ENCODE data around the gene FKBP1A. TPM values are rescaled to one million over a fixed set of nuclear protein-coding genes. Genes with fewer than 3 reads are reported as not detected.

The FKBP1A gene
- total and polyA plus RNA-seq, 4 donors: 145 to 465 (median 277) TPM

- Histone ChIP-seq H3K27ac (ENCODE audit: low read depth in 1 of 2, low read length in 1 of 2) (peak overlapping the region in 1 of 2 donors; percentile 23), H3K36me3 (ENCODE audit: control insufficient read depth in 4 of 4, insufficient read depth in 4 of 4, low read length in 4 of 4) (no peaks in the 10 kb centered on the region), H3K4me3 (no peak overlapping the region), H3K4me1 (ENCODE audit: control insufficient read depth in 5 of 5, insufficient read depth in 5 of 5, low read length in 5 of 5) (peaks cover 0 to 14% (median 4%) of the 10 kb centered on the region in 5 donors), H3K9ac (ENCODE audit: insufficient read depth in 1 of 2, low read length in 2 of 2) (no peak overlapping the region), H3K27me3 (ENCODE audit: control insufficient read depth in 3 of 3, insufficient read depth in 3 of 3, low read length in 2 of 3) (peaks cover 0 to 16% (median 12%) of the 10 kb centered on the region in 3 donors), H3K9me3 (ENCODE audit: control insufficient read depth in 4 of 4, insufficient read depth in 3 of 4, low read length in 3 of 4) (no peaks in the 10 kb centered on the region)
- no peak for ATAC-seq (ENCODE audit: insufficient read depth, low FRiP score)
- DNase-seq: no peak
- WGBS, 2 donors: 51 to 69% methylated on average over 4 of the region's 4 CpGs
- TF ChIP-seq CTCF (IDR thresholded peaks at IDR 0.05; ENCODE audit: control extremely low read depth, extremely low read depth): no peak
Measured at GRCh38 chr20:1396702-1397101, 3.8 kb upstream of the FKBP1A start.

GRCh38 chr20:1396264-1396663 is 3.4 kb upstream of the FKBP1A start:
- TF ChIP-seq CTCF (IDR thresholded peaks at IDR 0.05; ENCODE audit: control extremely low read depth, extremely low read depth): no peak
- H3K27me3 ChIP-seq (ENCODE audit: control insufficient read depth in 3 of 3, insufficient read depth in 3 of 3, low read length in 2 of 3): peaks cover 0 to 16% (median 12%) of the 10 kb centered on the region in 3 donors
- H3K4me3 ChIP-seq: no peak overlapping the region
- no peak overlapping the region for H3K9ac ChIP-seq (ENCODE audit: insufficient read depth in 1 of 2, low read length in 2 of 2)
- H3K9me3 ChIP-seq (ENCODE audit: control insufficient read depth in 4 of 4, insufficient read depth in 3 of 4, low read length in 3 of 4): no peaks in the 10 kb centered on the region
- DNase-seq (no peak), ATAC-seq (ENCODE audit: insufficient read depth, low FRiP score) (no peak)
- H3K36me3 ChIP-seq (ENCODE audit: control insufficient read depth in 4 of 4, insufficient read depth in 4 of 4, low read length in 4 of 4): no peaks in the 10 kb centered on the region
- H3K27ac ChIP-seq (ENCODE audit: low read depth in 1 of 2, low read length in 1 of 2): no peak overlapping the region
- 55 to 57% methylated on average over 1 of the region's 1 CpG for WGBS, 2 donors
- H3K4me1 ChIP-seq (ENCODE audit: control insufficient read depth in 5 of 5, insufficient read depth in 5 of 5, low read length in 5 of 5): peaks cover 0 to 18% (median 6%) of the 10 kb centered on the region in 5 donors

- Histone ChIP-seq H3K4me1 (ENCODE audit: control insufficient read depth in 5 of 5, insufficient read depth in 5 of 5, low read length in 5 of 5) (peaks cover 4 to 32% (median 14%) of the 10 kb centered on the region in 5 donors), H3K36me3 (ENCODE audit: control insufficient read depth in 4 of 4, insufficient read depth in 4 of 4, low read length in 4 of 4) (peaks cover 0 to 4% (median 2%) of the 10 kb centered on the region in 4 donors), H3K9me3 (ENCODE audit: control insufficient read depth in 4 of 4, insufficient read depth in 3 of 4, low read length in 3 of 4) (no peaks in the 10 kb centered on the region), H3K27ac (ENCODE audit: low read depth in 1 of 2, low read length in 1 of 2) (no peak overlapping the region), H3K4me3 (no peak overlapping the region), H3K9ac (ENCODE audit: insufficient read depth in 1 of 2, low read length in 2 of 2) (no peak overlapping the region), H3K27me3 (ENCODE audit: control insufficient read depth in 3 of 3, insufficient read depth in 3 of 3, low read length in 2 of 3) (peaks cover 0 to 16% (median 12%) of the 10 kb centered on the region in 3 donors)
- DNase-seq (no peak), ATAC-seq (ENCODE audit: insufficient read depth, low FRiP score) (no peak)
- no peak for TF ChIP-seq CTCF (IDR thresholded peaks at IDR 0.05; ENCODE audit: control extremely low read depth, extremely low read depth)
- whole genome bisulfite sequencing, 2 donors: 58 to 62% methylated on average over 2 of the region's 2 CpGs
Measured at GRCh38 chr20:1394686-1395085, 1.8 kb upstream of the FKBP1A start.

- no peaks in the 10 kb centered on the region for H3K9me3 ChIP-seq (ENCODE audit: control insufficient read depth in 4 of 4, insufficient read depth in 3 of 4, low read length in 3 of 4)
- peak overlapping the region; percentile 84 to 89 for H3K27ac ChIP-seq (ENCODE audit: low read depth in 1 of 2, low read length in 1 of 2)
- H3K4me1 ChIP-seq (ENCODE audit: control insufficient read depth in 5 of 5, insufficient read depth in 5 of 5, low read length in 5 of 5): peaks cover 8 to 37% (median 18%) of the 10 kb centered on the region in 5 donors
- 43 to 54% methylated on average over 7 of the region's 7 CpGs for WGBS, 2 donors
- no peak for DNase-seq
- no peak for ATAC-seq (ENCODE audit: insufficient read depth, low FRiP score)
- H3K9ac ChIP-seq (ENCODE audit: insufficient read depth in 1 of 2, low read length in 2 of 2): no peak overlapping the region
- H3K4me3 ChIP-seq: peak overlapping the region; percentile 56
- H3K27me3 ChIP-seq (ENCODE audit: control insufficient read depth in 3 of 3, insufficient read depth in 3 of 3, low read length in 2 of 3): peaks cover 0 to 16% (median 12%) of the 10 kb centered on the region in 3 donors
- no peak for TF ChIP-seq CTCF (IDR thresholded peaks at IDR 0.05; ENCODE audit: control extremely low read depth, extremely low read depth)
- H3K36me3 ChIP-seq (ENCODE audit: control insufficient read depth in 4 of 4, insufficient read depth in 4 of 4, low read length in 4 of 4): peaks cover 0 to 5% (median 2%) of the 10 kb centered on the region in 4 donors
Measured at GRCh38 chr20:1393507-1393882, 641 bp upstream of the FKBP1A start.

Data from lung (tissue), 12 donors.